HL-60 (cell line): ENCODE results near the gene CRTC1.
"Not testable (repeated sequence)": the region's sequence is repeated elsewhere in the genome, so short reads cannot be mapped to it uniquely, and the experiment has no call there.

Experiments
- DNase-seq, 2 experiments: peaks; one replicate each; pipeline ENCODE4 v3.0.0-alpha.2; 2010 to 2020; ENCODE audit warnings: low read depth in 1 of 2, low spot score in 1 of 2
- H3K27ac ChIP-seq: fragments of 250-450 bp; sonication (Bioruptor Pico); replicated peaks from 2 replicates; pipeline ENCODE4 v1.5.1; 2020; ENCODE audit warnings: mild to moderate bottlenecking, moderate library complexity
- H3K27me3 ChIP-seq: fragments of 250-450 bp; sonication (Bioruptor Pico); 2 replicates; pipeline ENCODE4 v1.5.1; 2021; ENCODE audit warnings: mild to moderate bottlenecking, moderate library complexity; ENCODE audit not compliant: insufficient read depth, poor library complexity, severe bottlenecking
- H3K4me3 ChIP-seq: replicated peaks from 2 replicates; pipeline ENCODE4 v1.5.1; 2011; ENCODE audit warnings: mild to moderate bottlenecking, control low read depth, low read length; ENCODE audit not compliant: insufficient read depth
- CTCF ChIP-seq: IDR thresholded peaks from one replicate; pipeline ENCODE4 v1.5.1; 2011; ENCODE audit warnings: low read length, control low read depth, inconsistent platforms; ENCODE audit not compliant: insufficient read depth
- GABPA ChIP-seq: IDR thresholded peaks from 2 replicates; pipeline ENCODE4 v1.6.1; 2012; ENCODE audit warnings: low read depth
- POLR2AphosphoS5 ChIP-seq: IDR thresholded peaks from 2 replicates; pipeline ENCODE4 v1.6.1; 2012; ENCODE audit warnings: low read depth
- REST ChIP-seq: IDR thresholded peaks from 2 replicates; pipeline ENCODE4 v1.6.1; 2012; ENCODE audit warnings: low read depth; ENCODE audit not compliant: insufficient replicate concordance
- SPI1 ChIP-seq: IDR thresholded peaks from 2 replicates; pipeline ENCODE4 v1.6.1; 2012; ENCODE audit warnings: low read depth, mild to moderate bottlenecking, borderline replicate concordance

The CRTC1 gene

GRCh38 chr19:18675779-18676178 lies 7.7 kb upstream of the CRTC1 start:
- Histone ChIP-seq H3K27me3 (no peaks in the 10 kb centered on the region), H3K4me3 (no peak overlapping the region), H3K27ac (no peak overlapping the region)
- TF ChIP-seq REST (no peak), CTCF (no peak)
- DNase-seq = no peak

GRCh38 chr19:18676692-18677091 lies 6.8 kb upstream of the CRTC1 start:
- no peak for DNase-seq
- Histone ChIP-seq H3K4me3 (no peak overlapping the region), H3K27me3 (no peaks in the 10 kb centered on the region), H3K27ac (no peak overlapping the region)
- TF ChIP-seq REST (no peak), CTCF (no peak)

- H3K4me3 ChIP-seq = no peak overlapping the region
- no peaks in the 10 kb centered on the region for H3K27me3 ChIP-seq
- TF ChIP-seq POLR2AphosphoS5 (no peak), SPI1 (no peak)
- no peak for DNase-seq
- no peak overlapping the region for H3K27ac ChIP-seq
These were observed 6.3 kb upstream of the CRTC1 start for GRCh38 chr19:18677156-18677555.

- not testable (repeated sequence) for H3K4me3 ChIP-seq, H3K27me3 ChIP-seq, H3K27ac ChIP-seq, DNase-seq
These were observed 3.3 kb upstream of the CRTC1 start for GRCh38 chr19:18680148-18680547.

- no peak for TF ChIP-seq REST
- no peak for TF ChIP-seq SPI1
- no peak for TF ChIP-seq GABPA
- no peak for TF ChIP-seq POLR2AphosphoS5
- no peak for TF ChIP-seq CTCF
- DNase-seq = no peak
- Histone ChIP-seq H3K27ac (no peak overlapping the region; the same call in 1 of the 2 replicates), H3K27me3 (no peaks in the 10 kb centered on the region), H3K4me3 (peak overlapping the region; percentile 53)
These were observed 722 bp upstream of the CRTC1 start for GRCh38 chr19:18682807-18683108.
